Stomach (tissue), 19 donors: ENCODE measurements around the gene PTK6. TPM values are rescaled to one million over a fixed set of nuclear protein-coding genes. Genes with fewer than 3 reads are reported as not detected.

ENCODE experiments used
- DNase-seq, 2 donors: peaks; one replicate each; pipeline versions ENCODE4 v3.0.0 to v3.0.0-alpha.2; 2013 to 2019
- H3K27ac ChIP-seq, 5 donors: fragments of 200-600 bp in 4 of 5; sonication (generic) in 4 of 5; one replicate each; pipeline ENCODE4 v1.5.1; 2013 to 2019; ENCODE audit warnings: mild to moderate bottlenecking in 1 of 5, moderate library complexity in 1 of 5
- H3K27me3 ChIP-seq, 3 donors: fragments of 200-600 bp; sonication (generic); one replicate each; pipeline ENCODE4 v1.5.1; 2017 to 2019; ENCODE audit warnings: mixed run types in 1 of 3
- H3K36me3 ChIP-seq, 4 donors: fragments of 200-600 bp; sonication (generic); 1 replicate in 3 of 4; 2 replicates in 1 of 4; pipeline ENCODE4 v1.5.1; 2016 to 2019
- H3K4me1 ChIP-seq, 4 donors: fragments of 200-600 bp; sonication (generic); one replicate each; pipeline ENCODE4 v1.5.1; 2016 to 2019
- H3K4me3 ChIP-seq, 4 donors: fragments of 200-600 bp; sonication (generic) in 3 of 4; one replicate each; pipeline ENCODE4 v1.5.1; 2016 to 2019; ENCODE audit warnings: mild to moderate bottlenecking in 1 of 4
- H3K9me3 ChIP-seq, 4 donors: fragments of 200-600 bp; sonication (generic); one replicate each; pipeline ENCODE4 v1.5.1; 2016 to 2019
- EP300 ChIP-seq: sonication (generic); formaldehyde crosslinking; IDR thresholded peaks from one replicate; pipeline ENCODE4 v1.6.1; 2017; ENCODE audit warnings: antibody characterized with exemption
- POLR2A ChIP-seq, 4 donors: fragments of 450-650 bp; IDR thresholded peaks; one replicate each; pipeline ENCODE4 v1.6.1; 2016; ENCODE audit warnings: antibody characterized with exemption in 4 of 4, control low read depth in 2 of 4, mild to moderate bottlenecking in 1 of 4, moderate library complexity in 1 of 4
- POLR2AphosphoS5 ChIP-seq, 3 donors: sonication (generic); formaldehyde crosslinking; IDR thresholded peaks; one replicate each; pipeline ENCODE4 v1.6.1; 2016; ENCODE audit warnings: antibody characterized with exemption in 3 of 3
- WGBS, 5 donors: extraction: QIAGEN DNeasy Blood & Tissue Kit in 3 of 5; methylation state at CpG; one replicate each; pipeline versions ENCODE4 v1.1.5 to v1.1.7; 2013 to 2018; 5-methylcytosine and 5-hydroxymethylcytosine counted together
- intact Hi-C: fragments of 100-400 bp; cut with DNase I; formaldehyde crosslinking; loops from one replicate; pipeline ENCODE4 v1.15.1; 2023; ENCODE audit warnings: low total_unique reads
- long read RNA-seq, 10 donors: transcript quantifications; one replicate each; lab custom pipeline, GENCODE V29; 2026
- polyA plus RNA-seq, 3 donors: library from polyadenylated mRNA; stranded (reverse); fragments of 200-250 nt; gene quantifications; one replicate each; pipeline ENCODE4 v1.2.3, GENCODE V29; 2013
- total RNA-seq, 5 donors: library from RNA; depleted of rRNA; stranded (reverse); fragments of >200 nt; gene quantifications; one replicate each; pipeline versions ENCODE4 v1.1.0 to v1.2.3, GENCODE V29; 2014 to 2016
- TF ChIP-seq, protein P1 (sequence below), 7 experiments: fragments of 450-650 bp in 4 of 7; fragments of 200-600 bp in 3 of 7; sonication (generic) in 3 of 7; IDR thresholded peaks; one replicate each; pipeline ENCODE4 v1.5.1; 2016 to 2019; ENCODE audit warnings: antibody characterized with exemption in 7 of 7, control low read depth in 2 of 7, mild to moderate bottlenecking in 1 of 7
- donor health status: healthy with polysubstance abuse.
- donor health status: Bipolar disorder and iron deficiency.
- donor health status: healthy.

PTK6 gene
- total RNA-seq (10 to 100 TPM; 10.3 to 98.5 (median 22.2) TPM), polyA plus RNA-seq (10 to 100 TPM in 2 of 3 donors, 1 to 10 TPM in 1; 7.7 to 32.5 (median 23.6) TPM)
- long read RNA-seq, donor 1 = 0 reads
- long read RNA-seq, donor 2 = 0 reads
- long read RNA-seq, donor 3 = 0 reads
- long read RNA-seq, donor 4 = 0 reads
- long read RNA-seq, donor 5 = 0 reads
- long read RNA-seq, donor 6 = 0 reads
- long read RNA-seq, donor 7, partial matches to known transcripts = 0 of 1 reads
- long read RNA-seq, donor 7, other reads (novel, unspliced or antisense) = 0 of 1 reads
- long read RNA-seq, donor 8 = 0 reads
- long read RNA-seq, donor 9 = 0 reads
- long read RNA-seq, donor 10 = 0 reads

DNA sequence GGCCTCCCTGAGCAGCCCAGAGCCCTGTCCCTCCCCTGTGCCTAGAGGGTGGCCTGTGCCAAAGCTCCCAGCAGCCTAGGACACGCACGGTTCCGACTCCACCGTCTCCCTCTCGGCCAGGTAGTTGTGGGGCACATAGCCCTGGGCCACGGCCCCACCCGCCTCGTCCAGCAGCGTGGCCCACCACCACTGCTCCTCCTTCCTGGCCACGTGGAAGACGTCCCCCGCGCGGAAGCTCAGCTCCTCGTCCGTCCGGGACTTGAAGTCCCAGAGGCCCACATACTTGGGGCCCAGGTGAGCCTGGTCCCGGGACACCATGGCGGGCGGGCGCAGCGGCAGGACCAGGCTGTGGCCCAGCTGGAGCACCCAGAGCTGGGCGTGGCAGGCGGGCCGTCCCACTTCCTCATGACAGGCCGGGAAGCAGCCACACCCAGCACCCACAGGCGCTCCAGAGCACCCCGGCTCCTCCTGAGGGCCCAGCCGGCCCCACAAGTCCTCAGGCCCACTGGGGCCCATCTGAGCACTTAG lies at the start of gene PTK6:
Gene PTK6 (minus strand): TSS at position 380 of the 528 bp plus-strand sequence. CDS start 62 bp downstream, at position 318.
- Histone ChIP-seq H3K4me3 (peak within 1 kb of the TSS; percentile 28 to 50 (median 32)), H3K4me1 (peaks cover 38 to 82% (median 61%) of the 10 kb centered on the region in 4 donors), H3K27ac (peak within 1 kb of the TSS; percentile 88 to 96 (median 90)), H3K9me3 (no peaks in the 10 kb centered on the region), H3K27me3 (peaks cover 0 to 61% (median 11%) of the 10 kb centered on the region in 3 donors), H3K36me3 (no peaks in the 10 kb centered on the region)
- intact Hi-C loops = loop anchor here (5.0 kb wide), 1 partner anchor 435 kb away; no protein-coding TSS in a partner anchor
- 30 to 56% (median 32%) methylated on average over 18 to 29 of the region's 29 CpGs for WGBS, 5 donors
- peak; percentile 84 to 86 for DNase-seq
- TF ChIP-seq POLR2AphosphoS5 (IDR thresholded peaks at IDR 0.05) (peak in 2 of 3 donors; percentile 36 to 74), EP300 (no peak)

DNA sequence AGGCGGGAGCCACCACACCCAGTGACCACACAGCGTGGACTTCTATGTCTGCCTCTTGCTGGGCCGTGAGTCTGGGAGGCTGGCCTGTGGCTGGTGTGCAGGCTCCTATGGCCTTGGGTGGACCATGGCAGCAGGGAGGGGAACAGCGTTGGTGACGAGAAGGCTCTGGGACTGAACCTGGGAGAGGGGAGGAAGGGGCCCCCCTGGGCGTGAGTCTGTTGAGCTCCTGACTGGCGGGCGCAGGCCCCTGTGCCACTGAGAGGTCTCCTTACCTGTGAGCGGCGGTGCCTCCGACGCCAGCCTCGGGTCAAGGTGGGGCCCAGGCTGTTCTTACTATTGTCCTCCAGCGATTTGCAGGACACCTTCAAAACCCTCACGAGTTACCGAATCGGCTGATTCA lies 49.6 kb upstream of the PTK6 start:
- intact Hi-C loops = no loop called here
- no peak overlapping the region for H3K4me3 ChIP-seq
- no peaks in the 10 kb centered on the region for H3K27me3 ChIP-seq
- no peaks in the 10 kb centered on the region for H3K9me3 ChIP-seq
- peaks cover 0 to 6% (median 0%) of the 10 kb centered on the region in 4 donors for H3K4me1 ChIP-seq
- no peak overlapping the region for H3K27ac ChIP-seq
- peaks cover 19 to 51% (median 47%) of the 10 kb centered on the region in 4 donors for H3K36me3 ChIP-seq
- DNase-seq = no peak
- WGBS, 5 donors = 86 to 94% (median 90%) methylated on average over 14 to 17 of the region's 17 CpGs
- TF ChIP-seq EP300 (no peak), POLR2A (IDR thresholded peaks at IDR 0.05) (no peak), POLR2AphosphoS5 (IDR thresholded peaks at IDR 0.05) (no peak)
- TF ChIP-seq, protein P1, sequence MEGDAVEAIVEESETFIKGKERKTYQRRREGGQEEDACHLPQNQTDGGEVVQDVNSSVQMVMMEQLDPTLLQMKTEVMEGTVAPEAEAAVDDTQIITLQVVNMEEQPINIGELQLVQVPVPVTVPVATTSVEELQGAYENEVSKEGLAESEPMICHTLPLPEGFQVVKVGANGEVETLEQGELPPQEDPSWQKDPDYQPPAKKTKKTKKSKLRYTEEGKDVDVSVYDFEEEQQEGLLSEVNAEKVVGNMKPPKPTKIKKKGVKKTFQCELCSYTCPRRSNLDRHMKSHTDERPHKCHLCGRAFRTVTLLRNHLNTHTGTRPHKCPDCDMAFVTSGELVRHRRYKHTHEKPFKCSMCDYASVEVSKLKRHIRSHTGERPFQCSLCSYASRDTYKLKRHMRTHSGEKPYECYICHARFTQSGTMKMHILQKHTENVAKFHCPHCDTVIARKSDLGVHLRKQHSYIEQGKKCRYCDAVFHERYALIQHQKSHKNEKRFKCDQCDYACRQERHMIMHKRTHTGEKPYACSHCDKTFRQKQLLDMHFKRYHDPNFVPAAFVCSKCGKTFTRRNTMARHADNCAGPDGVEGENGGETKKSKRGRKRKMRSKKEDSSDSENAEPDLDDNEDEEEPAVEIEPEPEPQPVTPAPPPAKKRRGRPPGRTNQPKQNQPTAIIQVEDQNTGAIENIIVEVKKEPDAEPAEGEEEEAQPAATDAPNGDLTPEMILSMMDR (IDR thresholded peaks at IDR 0.05) = no peak

DNA sequence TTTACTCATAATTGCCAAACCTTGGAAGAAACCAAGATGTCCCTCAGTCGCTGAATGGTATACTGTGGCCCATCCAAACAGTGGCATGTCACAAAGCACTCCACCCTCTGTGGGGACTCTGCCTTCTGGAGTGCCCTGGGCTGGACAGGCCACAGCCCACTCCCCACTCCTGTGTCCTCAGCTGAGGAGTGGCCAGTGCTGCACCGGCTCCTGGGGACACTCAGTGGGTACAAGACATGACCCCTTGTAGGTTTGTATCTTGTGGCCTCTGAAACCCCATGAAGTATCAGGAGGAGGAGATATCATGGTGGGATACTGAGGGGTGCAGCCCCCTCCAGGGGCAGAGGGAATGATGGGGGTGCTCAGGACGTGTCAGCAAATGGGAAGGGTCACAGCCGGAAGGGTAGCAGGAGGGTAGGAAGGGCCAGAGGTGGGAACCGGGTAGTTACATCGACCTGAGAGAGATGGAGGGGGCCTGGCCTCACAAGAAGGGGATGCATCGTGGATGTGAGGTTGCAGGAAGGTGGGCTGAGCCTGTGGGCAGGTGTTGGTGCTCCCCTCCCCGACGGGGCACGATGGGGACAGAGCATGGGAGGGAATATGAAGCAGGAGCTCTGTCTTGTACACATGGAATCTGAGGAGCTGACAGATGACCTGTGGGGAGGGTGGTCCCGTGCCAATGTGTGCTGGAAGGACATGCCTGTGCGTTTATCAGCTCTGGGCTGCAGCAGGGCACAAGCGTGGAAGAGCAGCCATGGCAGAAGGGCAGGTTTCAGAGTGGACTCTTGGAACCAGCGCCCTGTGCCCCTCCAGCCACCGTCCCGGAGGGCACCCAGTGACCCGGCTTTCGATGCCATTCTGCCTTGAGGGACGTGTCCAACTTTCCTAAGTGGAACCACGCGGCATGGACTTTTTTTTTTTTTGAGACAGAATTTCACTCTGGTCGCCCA lies 48.7 kb upstream of the PTK6 start:
- H3K27me3 ChIP-seq = peaks cover 0 to 4% (median 0%) of the 10 kb centered on the region in 3 donors
- TF ChIP-seq EP300 (no peak), POLR2AphosphoS5 (IDR thresholded peaks at IDR 0.05) (no peak), POLR2A (IDR thresholded peaks at IDR 0.05) (no peak)
- TF ChIP-seq, protein P1 (IDR thresholded peaks at IDR 0.05) = no peak
- WGBS, 5 donors = 74 to 84% (median 82%) methylated on average over 22 of the region's 22 CpGs
- peaks cover 13 to 42% (median 38%) of the 10 kb centered on the region in 4 donors for H3K36me3 ChIP-seq
- H3K9me3 ChIP-seq = no peaks in the 10 kb centered on the region
- no peak overlapping the region for H3K4me3 ChIP-seq
- peaks cover 0 to 6% (median 0%) of the 10 kb centered on the region in 4 donors for H3K4me1 ChIP-seq
- no peak for DNase-seq
- no peak overlapping the region for H3K27ac ChIP-seq
- intact Hi-C loops = no loop called here

DNA sequence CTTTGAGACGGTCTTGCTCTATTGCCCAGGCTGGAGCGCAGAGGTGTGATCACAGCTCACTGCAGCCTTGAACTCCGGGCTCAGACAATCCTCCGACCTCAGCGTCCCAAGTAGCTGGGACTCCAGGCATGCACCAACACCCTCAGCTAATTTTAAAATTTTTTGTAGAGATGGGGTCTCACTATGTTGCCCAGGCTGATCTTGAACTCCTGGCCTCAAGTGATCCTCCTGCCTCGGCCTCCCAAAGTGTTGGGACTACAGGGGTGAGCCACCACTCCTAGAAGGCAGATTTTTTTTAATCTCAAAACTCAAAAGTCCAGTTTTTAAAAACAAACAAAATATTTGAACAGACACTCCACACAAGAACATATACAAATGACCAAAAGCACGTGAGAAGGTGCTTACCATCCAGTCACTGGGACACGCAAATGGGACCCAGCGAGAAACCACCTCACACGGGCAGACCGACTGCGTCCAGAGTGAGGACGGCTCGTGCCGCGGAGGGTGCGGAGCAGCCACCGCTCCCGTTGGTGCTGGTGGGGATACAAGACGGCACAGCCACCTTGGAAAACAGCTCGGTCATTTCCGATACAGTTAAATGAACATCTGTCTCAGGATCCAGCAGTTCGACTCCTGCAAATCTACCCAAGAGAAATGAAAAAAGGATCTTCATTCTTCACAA lies 45.3 kb upstream of the PTK6 start:
- peaks cover 0 to 8% (median 0%) of the 10 kb centered on the region in 4 donors for H3K4me1 ChIP-seq
- DNase-seq = no peak
- TF ChIP-seq POLR2A (IDR thresholded peaks at IDR 0.05) = no peak
- no peak for TF ChIP-seq EP300
- no peak for TF ChIP-seq POLR2AphosphoS5 (IDR thresholded peaks at IDR 0.05)
- TF ChIP-seq, protein P1 (IDR thresholded peaks at IDR 0.05) = no peak
- no peaks in the 10 kb centered on the region for H3K9me3 ChIP-seq
- H3K27ac ChIP-seq = no peak overlapping the region
- intact Hi-C loops = no loop called here
- 78 to 87% (median 84%) methylated on average over 23 of the region's 23 CpGs for WGBS, 5 donors
- peaks cover 0 to 14% (median 4%) of the 10 kb centered on the region in 3 donors for H3K27me3 ChIP-seq
- peaks cover 0 to 8% (median 5%) of the 10 kb centered on the region in 4 donors for H3K36me3 ChIP-seq
- no peak overlapping the region for H3K4me3 ChIP-seq
